Fibroblast of lung (primary cell): ENCODE results near the gene ZXDB. TPM values are rescaled to one million over a fixed set of nuclear protein-coding genes. Genes with fewer than 3 reads are reported as not detected.
"Not testable (repeated sequence)": the region's sequence is repeated elsewhere in the genome, so short reads cannot be mapped to it uniquely, and the experiment has no call there.

Experiments used
- DNase-seq, 2 donors: peaks; one replicate each; pipeline versions ENCODE4 v3.0.0 to v3.0.0-alpha.2; 2010; ENCODE audit warnings: low read depth in 2 of 2
- H2AFZ ChIP-seq: 2 replicates; pipeline ENCODE4 v1.5.1; 2012; ENCODE audit warnings: low read length, control low read depth, inconsistent platforms
- H3K27ac ChIP-seq: 2 replicates; pipeline ENCODE4 v1.5.1; 2011; ENCODE audit warnings: low read length, control low read depth; ENCODE audit not compliant: insufficient read depth
- H3K27me3 ChIP-seq: 2 replicates; pipeline ENCODE4 v1.5.1; 2011; ENCODE audit warnings: mild to moderate bottlenecking, low read length; ENCODE audit not compliant: control insufficient read depth, insufficient read depth
- H3K36me3 ChIP-seq: 2 replicates; pipeline ENCODE4 v1.5.1; 2011; ENCODE audit warnings: low read length; ENCODE audit not compliant: control insufficient read depth, insufficient read depth
- H3K4me1 ChIP-seq: 2 replicates; pipeline ENCODE4 v1.5.1; 2011; ENCODE audit warnings: low read length; ENCODE audit not compliant: control insufficient read depth, insufficient read depth; ENCODE audit errors: extremely low read depth
- H3K4me2 ChIP-seq: 2 replicates; pipeline ENCODE4 v1.5.1; 2011; ENCODE audit warnings: low read length, control low read depth; ENCODE audit not compliant: insufficient read depth; ENCODE audit errors: extremely low read depth
- H3K4me3 ChIP-seq, 4 experiments: fragments of 200-600 bp in 1 of 4; sonication (generic) in 1 of 4; replicated peaks in 1 of 4; 2 replicates each; pipeline ENCODE4 v1.5.1; 2011 to 2016; ENCODE audit warnings: low read length in 4 of 4, low read depth in 3 of 4, mild to moderate bottlenecking in 3 of 4, control low read depth in 2 of 4, inconsistent platforms in 1 of 4, mixed read lengths in 1 of 4; ENCODE audit not compliant: insufficient read depth in 1 of 4; ENCODE audit errors: control extremely low read depth in 1 of 4
- H3K79me2 ChIP-seq: 2 replicates; pipeline ENCODE4 v1.5.1; 2012; ENCODE audit warnings: mild to moderate bottlenecking, low read length, inconsistent platforms; ENCODE audit not compliant: control insufficient read depth, insufficient read depth
- H3K9ac ChIP-seq: 2 replicates; pipeline ENCODE4 v1.5.1; 2011; ENCODE audit warnings: mild to moderate bottlenecking, low read length, control low read depth; ENCODE audit not compliant: insufficient read depth
- H3K9me3 ChIP-seq: 2 replicates; pipeline ENCODE4 v1.5.1; 2012; ENCODE audit warnings: low read depth, low read length; ENCODE audit not compliant: control insufficient read depth, insufficient read depth
- H4K20me1 ChIP-seq: 2 replicates; pipeline ENCODE4 v1.5.1; 2011; ENCODE audit warnings: low read length; ENCODE audit not compliant: control insufficient read depth, insufficient read depth; ENCODE audit errors: extremely low read depth
- EZH2 ChIP-seq: IDR thresholded peaks from 2 replicates; pipeline ENCODE4 v1.5.1; 2012; ENCODE audit warnings: low read length, control low read depth, mild to moderate bottlenecking; ENCODE audit errors: missing control alignments
- polyA plus RNA-seq, 2 donors: library from polyadenylated mRNA; depleted of rRNA in 1 of 2; stranded (reverse) in 1 of 2; unstranded in 1 of 2; fragments of >200 nt; gene quantifications; 2 replicates each; pipeline ENCODE4 v1.2.1, GENCODE V29; 2011 to 2012; ENCODE audit warnings: missing spikeins in 1 of 2
- total RNA-seq: library from RNA; depleted of rRNA; stranded (reverse); fragments of >200 nt; gene quantifications from 2 replicates; pipeline ENCODE4 v1.2.1, GENCODE V29; 2014
- TF ChIP-seq, protein P1 (sequence below), 2 donors: IDR thresholded peaks in 1 of 2; conservative IDR thresholded peaks in 1 of 2; 1 replicate in 1 of 2; 2 replicates in 1 of 2; pipeline ENCODE4 v1.5.1; 2011 to 2012; ENCODE audit warnings: low read length in 2 of 2, control low read depth in 1 of 2, inconsistent platforms in 1 of 2, low read depth in 1 of 2, mild to moderate bottlenecking in 1 of 2

ZXDB gene
- total and polyA plus RNA-seq, 2 donors (not counting 1 experiment from before 2014, with no cell fraction given) = 5.8 to 8.9 TPM

- TF ChIP-seq, protein P1, sequence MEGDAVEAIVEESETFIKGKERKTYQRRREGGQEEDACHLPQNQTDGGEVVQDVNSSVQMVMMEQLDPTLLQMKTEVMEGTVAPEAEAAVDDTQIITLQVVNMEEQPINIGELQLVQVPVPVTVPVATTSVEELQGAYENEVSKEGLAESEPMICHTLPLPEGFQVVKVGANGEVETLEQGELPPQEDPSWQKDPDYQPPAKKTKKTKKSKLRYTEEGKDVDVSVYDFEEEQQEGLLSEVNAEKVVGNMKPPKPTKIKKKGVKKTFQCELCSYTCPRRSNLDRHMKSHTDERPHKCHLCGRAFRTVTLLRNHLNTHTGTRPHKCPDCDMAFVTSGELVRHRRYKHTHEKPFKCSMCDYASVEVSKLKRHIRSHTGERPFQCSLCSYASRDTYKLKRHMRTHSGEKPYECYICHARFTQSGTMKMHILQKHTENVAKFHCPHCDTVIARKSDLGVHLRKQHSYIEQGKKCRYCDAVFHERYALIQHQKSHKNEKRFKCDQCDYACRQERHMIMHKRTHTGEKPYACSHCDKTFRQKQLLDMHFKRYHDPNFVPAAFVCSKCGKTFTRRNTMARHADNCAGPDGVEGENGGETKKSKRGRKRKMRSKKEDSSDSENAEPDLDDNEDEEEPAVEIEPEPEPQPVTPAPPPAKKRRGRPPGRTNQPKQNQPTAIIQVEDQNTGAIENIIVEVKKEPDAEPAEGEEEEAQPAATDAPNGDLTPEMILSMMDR (conservative IDR thresholded peaks at IDR 0.05 in 1 of 2, IDR thresholded peaks at IDR 0.05 in 1 of 2; ENCODE audit: low read depth in 1 of 2, low read length in 2 of 2) = no peak
- TF ChIP-seq EZH2 = no peak
- no peak overlapping the region for H3K9ac ChIP-seq
- H3K4me2 ChIP-seq = no peak overlapping the region
- H3K9me3 ChIP-seq = no peaks in the 10 kb centered on the region
- DNase-seq = no peak
- H3K4me3 ChIP-seq = no peak overlapping the region
- H3K36me3 ChIP-seq = no peaks in the 10 kb centered on the region
- H3K79me2 ChIP-seq = no peaks in the 10 kb centered on the region
- no peaks in the 10 kb centered on the region for H4K20me1 ChIP-seq
- H2AFZ ChIP-seq = no peak overlapping the region
- no peaks in the 10 kb centered on the region for H3K27me3 ChIP-seq
- no peak overlapping the region for H3K27ac ChIP-seq
- peaks cover 3% of the 10 kb centered on the region for H3K4me1 ChIP-seq
Observed at GRCh38 chrX:57587607-57588006, 4.2 kb upstream of the ZXDB start.

- H3K27me3 ChIP-seq, H3K4me1 ChIP-seq, H4K20me1 ChIP-seq, H2AFZ ChIP-seq, H3K36me3 ChIP-seq, H3K9me3 ChIP-seq, H3K4me2 ChIP-seq: not testable (repeated sequence)
- peak overlapping the region in 3 of 4 experiments; percentile 17 to 59 (median 30) for H3K4me3 ChIP-seq
- peak overlapping the region; percentile 69 for H3K27ac ChIP-seq
- peak overlapping the region; percentile 72 for H3K9ac ChIP-seq
- peaks cover 16% of the 10 kb centered on the region for H3K79me2 ChIP-seq
- DNase-seq = peak; percentile 7 to 25
Observed at GRCh38 chrX:57592160-57592893, 516 bp downstream of the ZXDB start.

DNA sequence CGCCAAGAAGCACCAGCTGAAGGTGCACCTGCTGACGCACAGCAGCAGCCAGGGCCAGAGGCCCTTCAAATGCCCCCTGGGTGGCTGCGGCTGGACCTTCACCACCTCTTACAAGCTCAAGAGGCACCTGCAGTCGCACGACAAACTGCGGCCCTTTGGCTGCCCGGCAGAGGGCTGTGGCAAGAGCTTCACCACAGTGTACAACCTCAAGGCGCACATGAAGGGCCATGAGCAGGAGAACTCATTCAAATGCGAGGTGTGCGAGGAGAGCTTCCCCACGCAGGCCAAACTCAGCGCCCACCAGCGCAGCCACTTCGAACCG, 1.0 kb downstream of the ZXDB start:
- H3K4me1 ChIP-seq, H3K4me2 ChIP-seq, H3K36me3 ChIP-seq, H3K9ac ChIP-seq, H3K9me3 ChIP-seq, H2AFZ ChIP-seq, H3K27me3 ChIP-seq, H4K20me1 ChIP-seq: not testable (repeated sequence)
- peak; percentile 29 to 50 for DNase-seq
- Histone ChIP-seq H3K27ac (peak overlapping the region; percentile 69), H3K79me2 (peaks cover 19% of the 10 kb centered on the region), H3K4me3 (peak overlapping the region; percentile 16 to 59 (median 32))
- TF ChIP-seq, protein P1 (conservative IDR thresholded peaks at IDR 0.05 in 1 of 2, IDR thresholded peaks at IDR 0.05 in 1 of 2; ENCODE audit: low read depth in 1 of 2, low read length in 2 of 2) = peak in 1 of 2 donors; percentile 10
